Activated gamma-delta T cell treated with anti-CD3 and anti-CD28 coated beads, Interleukin-2, amount 50 U/mL, for 16 hours (primary cell): ENCODE results near the gene MOV10L1.

Experiments
- DNase-seq: peaks from one replicate; pipeline ENCODE4 v3.0.0-alpha.2; 2020; ENCODE audit warnings: low read depth

MOV10L1 gene

DNA sequence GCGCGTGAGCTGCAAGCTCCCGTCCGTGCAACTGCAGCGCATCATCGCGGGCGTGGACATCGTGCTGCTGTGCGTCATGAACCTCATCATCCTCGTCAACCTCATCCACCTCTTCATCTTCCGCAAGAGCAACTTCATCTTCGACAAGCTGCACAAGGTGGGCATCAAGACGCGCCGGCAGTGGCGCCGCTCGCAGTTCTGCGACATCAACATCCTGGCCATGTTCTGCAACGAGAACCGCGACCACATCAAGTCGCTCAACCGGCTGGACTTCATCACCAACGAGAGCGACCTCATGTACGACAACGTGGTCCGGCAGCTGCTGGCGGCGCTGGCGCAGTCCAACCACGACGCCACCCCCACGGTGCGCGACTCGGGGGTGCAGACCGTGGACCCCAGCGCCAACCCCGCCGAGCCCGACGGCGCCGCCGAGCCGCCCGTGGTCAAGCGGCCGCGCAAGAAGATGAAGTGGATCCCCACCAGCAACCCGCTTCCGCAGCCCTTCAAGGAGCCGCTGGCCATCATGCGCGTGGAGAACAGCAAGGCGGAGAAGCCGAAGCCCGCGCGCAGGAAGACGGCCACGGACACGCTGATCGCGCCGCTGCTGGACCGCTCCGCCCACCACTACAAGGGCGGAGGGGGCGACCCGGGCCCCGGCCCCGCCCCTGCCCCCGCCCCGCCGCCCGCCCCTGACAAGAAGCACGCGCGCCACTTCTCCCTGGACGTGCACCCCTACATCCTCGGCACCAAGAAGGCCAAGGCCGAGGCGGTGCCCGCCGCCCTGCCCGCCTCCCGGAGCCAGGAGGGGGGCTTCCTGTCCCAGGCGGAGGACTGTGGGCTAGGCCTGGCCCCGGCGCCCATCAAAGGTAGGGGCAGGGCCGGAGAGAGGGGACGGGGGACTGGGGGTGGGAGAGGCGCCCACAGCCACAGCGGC is 88.0 kb downstream of the MOV10L1 start:
- no peak for DNase-seq

DNA sequence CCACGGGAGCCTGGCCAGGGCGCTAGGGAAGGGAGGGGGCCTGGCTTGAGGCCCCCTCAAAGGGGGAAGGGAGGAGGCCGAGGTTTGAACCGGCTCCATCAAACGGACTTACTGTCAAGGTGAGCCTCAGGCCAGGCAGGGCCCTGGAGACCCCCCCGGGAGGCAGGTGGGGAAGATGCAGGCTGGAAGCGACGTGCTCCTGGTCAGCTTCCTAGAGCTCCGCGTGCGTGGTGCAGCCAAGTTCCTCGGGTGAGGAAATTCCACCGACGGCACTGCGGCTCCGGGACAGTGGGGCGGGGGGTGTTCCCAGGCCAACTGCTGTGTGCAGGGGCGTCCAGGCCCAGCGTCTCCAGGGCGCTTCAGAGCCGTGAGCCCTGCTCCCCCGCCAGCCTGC is 88.7 kb downstream of the MOV10L1 start:
- no peak for DNase-seq

DNA sequence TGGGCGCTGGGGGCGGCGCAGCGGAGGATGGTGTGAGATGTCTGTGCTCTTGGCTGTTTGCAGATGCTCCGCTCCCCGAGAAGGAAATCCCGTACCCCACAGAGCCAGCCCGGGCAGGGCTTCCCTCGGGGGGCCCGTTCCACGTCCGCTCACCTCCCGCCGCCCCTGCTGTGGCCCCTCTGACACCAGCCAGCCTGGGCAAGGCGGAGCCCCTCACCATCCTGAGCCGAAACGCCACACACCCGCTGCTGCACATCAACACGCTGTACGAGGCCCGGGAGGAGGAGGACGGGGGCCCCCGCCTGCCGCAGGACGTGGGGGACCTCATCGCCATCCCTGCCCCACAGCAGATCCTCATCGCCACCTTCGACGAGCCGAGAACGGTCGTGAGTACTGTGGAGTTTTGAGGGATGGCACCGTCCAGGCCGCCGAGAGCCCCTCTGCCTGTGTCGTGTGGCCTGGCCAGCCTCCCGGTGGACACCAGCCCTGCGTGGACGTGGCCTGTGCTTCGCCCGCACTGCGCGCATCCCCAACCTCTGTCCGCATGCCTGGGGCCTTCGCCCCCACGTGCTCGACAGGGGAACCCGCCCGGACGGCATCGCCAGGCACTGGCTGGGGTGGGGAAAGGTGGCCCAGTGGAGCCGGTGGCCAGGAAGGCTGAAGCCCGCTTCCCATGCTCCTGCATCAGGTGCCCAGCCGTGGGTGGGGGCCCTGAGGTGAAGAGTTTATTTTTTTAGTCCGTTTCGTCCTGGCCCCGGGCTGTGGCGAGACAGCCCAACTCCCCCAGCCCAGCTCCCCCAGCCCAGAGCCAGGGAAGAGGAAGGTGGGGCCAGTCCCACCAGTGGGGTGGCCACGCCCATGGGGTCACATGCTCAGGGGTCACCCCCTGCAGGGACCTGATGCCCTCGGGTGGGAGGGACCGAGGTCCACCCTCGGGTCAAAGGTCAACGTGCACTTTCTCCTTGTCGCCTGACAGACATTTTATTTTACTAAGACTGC is 89.4 kb downstream of the MOV10L1 start:
- no peak for DNase-seq

DNA sequence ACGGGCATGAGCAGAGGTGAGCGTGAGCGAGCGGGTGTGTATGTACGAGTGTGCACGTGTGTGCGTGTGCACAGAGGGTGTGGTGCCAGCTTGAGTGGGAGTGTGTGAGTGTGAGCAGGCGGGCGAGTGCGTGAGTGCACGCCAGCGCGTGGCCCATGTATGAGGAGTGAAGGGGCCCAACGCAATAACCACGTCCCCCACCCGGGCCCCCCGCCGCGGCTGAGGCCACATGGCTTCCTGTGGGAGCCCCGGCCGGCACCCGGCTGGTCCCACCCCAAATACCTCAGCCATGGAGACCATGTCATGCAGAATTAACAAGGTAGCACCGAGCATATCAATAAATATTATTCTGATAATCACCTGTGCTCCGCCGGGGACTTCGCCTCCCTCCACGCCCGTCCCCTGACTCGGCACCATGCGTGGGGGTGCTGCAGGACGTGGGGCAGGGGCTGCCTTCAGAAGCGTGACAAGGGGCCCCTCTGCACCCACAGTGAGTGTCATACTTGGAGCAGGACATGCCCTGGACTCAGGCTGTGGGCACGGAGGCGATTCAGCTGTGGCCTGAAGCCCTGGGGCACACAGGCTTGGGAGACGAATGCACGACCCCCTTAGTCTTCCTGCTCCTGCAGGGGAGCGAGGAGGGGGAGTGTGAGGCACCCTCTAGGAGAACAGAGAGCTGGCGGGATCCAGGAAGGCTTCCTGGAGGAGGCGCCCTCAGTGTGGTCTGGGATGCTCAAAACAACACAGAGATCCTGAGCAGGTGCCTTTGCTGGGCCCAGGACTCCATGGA is 90.3 kb downstream of the MOV10L1 start:
- DNase-seq, result no peak

DNA sequence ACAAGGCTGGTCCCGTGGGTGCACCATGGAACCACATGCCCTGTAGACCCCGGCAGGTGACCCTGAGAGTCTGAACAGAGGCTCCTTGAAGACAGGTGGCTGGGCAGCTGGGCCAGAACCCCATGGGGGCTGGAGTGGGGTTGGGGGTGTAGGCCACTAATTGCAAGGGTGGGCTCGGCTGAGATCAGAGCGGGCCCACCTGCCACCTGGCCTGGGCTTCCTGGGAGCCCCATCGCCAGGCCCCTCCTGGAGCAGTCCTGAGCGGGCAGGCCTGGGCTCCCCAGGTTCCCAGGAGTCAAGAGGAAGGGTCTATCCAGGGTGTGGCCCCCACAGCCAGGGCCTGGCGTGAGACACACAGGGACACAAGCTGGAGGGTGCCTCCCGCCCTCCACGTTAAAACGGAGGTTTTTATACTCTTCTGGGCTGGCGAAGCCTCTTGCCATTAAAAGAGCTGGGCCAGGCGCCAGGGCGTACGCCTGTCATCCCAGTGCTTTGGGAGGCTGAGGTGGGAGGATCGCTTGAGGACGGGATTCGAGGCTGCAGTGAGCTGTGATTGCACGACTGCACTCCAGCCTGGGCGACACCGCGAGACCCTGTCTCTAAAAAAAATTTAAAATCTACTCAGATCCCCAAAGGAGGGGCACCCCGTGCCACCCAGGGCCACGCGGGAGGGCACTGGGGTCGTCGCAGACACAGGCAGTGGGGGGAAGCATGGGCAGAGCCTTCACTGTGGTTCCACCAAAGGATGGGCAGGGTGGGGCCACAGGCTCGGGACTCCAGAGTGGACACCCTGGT is 91.1 kb downstream of the MOV10L1 start:
- DNase-seq, result no peak

DNA sequence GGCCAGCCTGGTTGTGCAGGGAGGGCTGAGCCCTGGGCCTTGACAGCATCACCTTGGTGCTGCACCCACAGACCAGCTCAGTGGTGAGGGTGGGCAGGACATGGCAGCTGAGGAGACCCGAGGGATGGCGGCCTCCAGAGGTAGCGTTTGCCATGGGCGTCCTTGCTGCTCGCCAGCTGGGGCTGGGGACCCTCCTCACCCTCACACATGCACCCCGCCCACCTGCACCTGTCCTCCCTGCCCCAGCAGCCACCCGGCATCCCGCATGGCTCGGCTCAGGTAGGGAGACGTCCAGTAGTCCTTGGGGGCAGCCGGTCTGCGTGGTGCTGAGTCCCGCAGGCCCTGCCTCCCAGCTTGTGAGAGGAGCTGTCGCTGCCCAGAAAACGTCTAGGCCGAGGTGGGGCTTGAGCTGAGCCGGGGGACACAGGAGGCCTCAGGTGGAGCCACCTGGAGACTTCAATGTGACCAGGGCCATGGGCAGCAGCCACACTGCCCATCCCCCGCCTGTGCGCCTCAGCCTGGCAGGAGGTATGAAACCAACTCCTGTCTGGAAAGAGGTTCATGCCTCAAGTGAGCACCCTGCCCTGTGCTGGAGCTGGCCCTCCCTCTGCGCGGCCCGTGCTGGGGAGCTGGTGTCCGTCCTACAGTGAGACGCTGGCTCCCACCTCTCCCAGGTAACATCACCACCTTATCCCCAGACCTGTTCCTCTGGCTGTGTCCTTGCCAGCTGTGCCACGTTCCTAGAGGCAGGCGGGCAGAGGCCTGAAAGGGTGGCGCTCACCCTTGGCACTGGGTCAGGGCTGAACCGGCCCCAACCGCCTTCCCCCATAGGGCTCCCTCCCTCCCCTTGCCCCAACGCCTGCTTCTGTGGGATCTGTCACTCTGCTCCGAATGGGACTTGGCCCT is 92.6 kb downstream of the MOV10L1 start:
- DNase-seq, result no peak

DNA sequence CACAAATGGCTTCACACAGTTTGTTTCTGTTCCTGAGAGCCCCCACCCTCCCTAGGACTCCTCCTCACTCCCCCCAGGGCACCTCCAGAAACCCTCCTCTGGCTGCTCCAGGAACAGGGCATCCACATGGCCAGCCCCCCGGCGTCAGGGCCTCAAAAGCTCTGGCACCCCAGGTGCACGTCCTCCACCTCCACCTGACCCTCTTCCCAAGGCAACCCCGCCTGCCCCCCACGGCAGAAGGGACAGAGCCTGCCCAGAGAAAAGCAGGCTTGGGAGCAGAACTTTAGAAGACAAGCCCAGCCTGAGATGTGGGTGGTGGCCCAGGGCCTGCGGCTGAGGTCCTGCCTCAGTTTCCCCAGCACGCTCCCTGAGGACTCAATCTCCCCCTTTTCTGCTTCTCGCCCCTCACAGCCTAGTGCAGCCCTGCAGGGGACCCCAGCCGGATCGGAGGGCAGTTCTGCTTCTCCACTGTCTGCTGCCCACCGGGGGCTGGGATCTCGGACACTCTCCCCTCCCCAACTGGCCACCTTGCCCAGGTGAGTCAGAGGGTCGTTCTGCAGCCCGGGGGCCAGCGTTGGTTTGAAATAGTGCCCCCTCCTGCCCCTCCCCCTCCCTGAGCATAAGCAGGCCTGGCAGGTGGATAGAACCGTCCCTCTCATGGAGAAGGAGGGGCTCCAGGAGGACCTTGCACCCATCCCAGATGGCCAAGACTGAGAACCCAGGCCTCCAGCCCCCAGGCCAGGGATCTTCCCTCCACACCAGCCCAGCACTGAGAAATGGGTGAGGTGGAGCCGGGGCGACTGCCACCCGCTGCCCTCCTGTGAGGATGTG is 93.5 kb downstream of the MOV10L1 start:
- DNase-seq, result no peak

DNA sequence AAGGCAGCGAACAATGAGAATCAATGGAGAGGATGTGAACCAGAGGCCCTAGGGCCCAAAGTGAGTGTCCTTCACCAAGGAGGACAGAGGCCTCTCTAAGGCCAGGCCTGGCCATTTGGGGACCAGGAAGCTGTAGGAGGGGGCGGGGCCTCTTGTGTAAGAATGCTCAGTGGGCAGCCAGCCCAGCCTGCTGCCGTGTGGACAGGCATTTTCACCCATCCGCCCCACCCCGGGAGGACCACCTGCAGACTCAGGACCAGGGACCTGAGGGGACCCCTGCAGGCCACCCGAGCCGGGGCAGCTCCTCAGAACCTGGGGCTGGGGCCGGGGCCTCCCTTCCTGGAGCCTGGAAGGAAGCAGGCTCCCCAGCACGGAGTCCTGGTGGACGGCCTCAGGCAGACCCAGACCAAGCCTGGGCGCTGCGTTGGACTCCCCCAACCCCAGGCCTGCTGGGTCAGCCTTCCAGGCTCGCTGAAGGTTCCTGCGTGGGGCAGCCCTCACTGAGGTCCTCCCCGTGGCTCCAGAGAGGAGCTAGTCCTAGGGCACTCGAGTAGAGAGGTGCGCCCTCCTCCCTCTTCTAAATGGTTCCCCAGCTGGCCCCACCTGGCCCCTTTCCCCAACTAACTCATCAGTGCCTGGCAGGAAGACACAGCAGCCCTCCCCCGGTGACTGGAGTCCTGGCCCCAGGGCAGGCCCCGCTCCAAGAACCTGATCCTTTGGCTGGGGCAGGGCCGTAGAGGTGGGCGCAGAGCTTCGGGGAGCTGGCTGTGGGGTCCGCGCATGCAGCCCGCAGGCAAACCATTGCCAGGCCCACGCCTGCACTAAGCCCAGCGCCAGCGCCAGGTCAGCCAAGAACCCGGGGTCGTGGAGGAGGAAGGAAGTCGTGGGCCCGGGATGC is 94.4 kb downstream of the MOV10L1 start:
- DNase-seq, result no peak

DNA sequence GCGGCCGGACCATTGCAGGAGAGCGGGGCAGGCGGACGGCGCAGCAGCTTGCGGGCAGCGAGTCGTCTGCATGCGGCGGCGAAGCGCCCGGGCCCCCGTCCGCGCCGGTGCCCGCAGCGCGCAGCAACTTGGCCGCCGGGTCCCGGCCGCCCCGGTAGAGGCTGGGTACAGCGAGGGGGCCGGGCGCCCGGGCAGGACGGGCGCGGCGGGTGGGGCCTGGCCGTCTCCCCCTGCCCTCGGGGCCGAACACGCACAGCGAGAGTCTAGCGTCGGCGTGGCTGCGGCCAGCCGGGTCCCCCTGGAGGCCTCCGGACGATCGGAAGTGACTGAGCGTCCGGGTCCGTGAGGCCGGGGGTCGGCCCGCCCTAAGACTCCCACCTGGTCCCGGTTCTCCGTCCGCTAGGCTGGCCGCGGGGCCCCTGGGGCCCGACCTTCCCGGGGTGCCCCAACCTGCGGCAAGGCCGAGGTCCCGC is 95.1 kb downstream of the MOV10L1 start:
- no peak for DNase-seq

DNA sequence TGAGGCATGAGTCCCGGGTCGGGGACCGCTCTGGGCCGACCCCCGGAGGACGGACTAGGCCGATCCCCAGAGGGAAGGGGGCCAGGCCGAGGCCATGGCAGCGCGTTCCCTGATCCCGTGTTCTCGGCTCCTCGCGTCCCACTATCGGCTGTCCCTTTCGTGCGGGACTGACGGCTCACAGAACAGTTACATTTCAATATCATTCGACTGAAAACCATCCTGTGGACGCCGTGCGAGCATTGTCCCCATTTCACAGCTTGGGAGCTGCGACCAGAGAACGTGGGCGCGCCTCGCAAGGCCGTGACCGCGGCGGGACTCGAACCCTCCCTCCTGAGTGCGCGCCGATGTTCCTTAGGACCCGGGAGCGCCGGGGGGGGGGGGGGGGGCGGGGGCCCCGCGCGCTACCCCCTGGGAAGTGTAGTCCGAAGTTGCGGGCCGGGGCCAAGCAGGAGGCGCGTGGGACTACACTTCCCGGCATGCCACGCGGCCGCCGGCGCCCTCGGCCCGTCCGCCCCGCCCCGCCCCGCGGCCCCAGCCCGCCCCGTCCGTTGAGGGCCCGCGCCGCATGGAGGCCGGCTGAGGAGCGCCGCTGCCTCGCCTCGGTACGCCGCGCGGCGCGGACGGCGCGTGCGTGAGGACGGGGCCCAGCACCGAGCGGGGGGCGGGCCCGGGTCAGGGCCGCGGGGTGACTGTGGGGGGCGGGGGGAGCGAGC is 95.7 kb downstream of the MOV10L1 start, which contains the start of gene TRABD:
Gene TRABD, plus strand, starts transcription at position 539 of the 713 bp plus-strand sequence. CDS start 7,148 bp downstream, outside the sequence.
- peak; percentile 78 for DNase-seq

DNA sequence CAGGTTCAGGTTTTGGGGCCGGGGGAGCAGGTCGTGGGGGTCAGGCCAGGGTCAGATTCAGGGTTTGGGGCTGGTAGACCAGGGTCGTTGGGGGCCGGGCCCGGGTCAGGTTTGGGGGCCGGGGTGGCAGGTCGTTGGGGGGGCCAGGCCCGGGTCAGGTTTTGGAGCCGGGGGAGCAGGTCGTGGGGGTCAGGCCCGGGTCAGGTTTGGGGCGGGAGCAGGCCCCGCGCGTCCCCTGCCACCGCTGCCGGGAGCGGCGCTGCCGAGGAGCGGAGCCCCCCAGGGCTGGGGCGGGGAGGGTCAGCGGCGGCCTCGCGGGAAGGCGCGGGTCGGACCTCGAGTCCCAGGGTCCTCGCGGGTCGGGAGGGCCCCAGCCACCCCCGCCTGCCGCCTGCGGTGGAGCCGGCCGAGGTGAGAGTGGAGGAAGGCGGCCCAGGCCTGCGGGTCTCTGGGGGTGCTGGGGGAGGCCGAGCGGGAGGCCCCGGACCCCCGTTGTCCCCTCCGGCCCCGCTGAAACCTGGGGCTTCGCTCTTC is 96.4 kb downstream of the MOV10L1 start:
- DNase-seq, result no peak

DNA sequence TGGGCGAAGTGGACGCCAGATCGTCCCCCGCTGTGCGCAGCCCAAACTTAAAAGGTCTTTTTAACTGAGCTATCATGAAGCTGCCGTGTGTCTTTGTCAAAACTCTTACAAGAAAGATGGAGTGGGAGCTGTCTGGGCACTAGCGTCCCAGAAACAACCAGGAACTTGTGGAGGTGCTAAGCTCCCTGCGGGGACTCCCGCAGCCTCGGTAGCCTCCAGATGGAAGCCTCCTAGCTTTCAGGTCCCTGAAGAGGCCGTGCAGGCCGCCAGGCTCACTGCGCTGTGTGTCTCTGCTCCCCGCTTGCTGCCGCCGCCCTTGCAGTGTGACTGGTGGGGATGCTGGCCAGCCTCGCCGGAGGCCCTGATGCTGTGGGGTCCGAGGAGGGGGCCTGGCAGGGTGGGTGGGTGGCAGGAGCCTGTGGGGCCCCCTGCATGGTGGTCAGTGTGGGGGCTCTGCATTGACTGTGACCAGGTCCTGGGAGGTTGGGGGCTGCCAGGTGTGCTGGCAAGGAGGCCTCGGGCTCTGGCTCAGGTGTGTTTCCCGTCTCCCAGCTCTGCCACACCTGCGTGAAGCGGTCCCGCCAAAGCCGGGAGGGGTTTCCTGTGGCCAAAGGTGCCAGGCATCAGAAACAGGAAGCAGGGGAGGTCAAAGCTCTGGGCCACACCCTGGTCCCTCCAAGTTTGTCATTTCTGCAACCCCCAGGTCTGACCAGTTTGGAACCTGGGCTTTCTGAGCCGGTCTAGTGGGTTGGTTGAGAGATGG is 97.1 kb downstream of the MOV10L1 start:
- DNase-seq, result no peak

DNA sequence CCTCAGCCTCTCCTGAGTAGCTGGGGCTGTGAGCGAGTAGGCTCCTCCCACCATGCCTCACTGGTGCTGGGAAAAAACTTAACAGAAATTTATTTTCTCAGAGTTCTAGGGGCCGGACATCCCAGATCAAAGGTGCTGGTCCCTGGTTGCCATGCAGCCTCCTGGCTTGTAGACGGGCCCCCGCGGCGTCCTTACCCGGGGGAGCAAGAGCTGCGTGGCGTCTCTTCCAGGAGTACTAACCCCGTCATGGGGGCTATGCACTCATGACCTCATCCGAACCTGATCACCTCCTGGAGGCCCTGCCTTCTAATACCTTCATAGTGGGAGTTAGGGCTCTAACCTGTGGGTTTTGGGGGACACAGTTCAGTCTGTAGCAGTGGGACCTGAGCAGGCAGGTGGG is 98.5 kb downstream of the MOV10L1 start:
- no peak for DNase-seq

DNA sequence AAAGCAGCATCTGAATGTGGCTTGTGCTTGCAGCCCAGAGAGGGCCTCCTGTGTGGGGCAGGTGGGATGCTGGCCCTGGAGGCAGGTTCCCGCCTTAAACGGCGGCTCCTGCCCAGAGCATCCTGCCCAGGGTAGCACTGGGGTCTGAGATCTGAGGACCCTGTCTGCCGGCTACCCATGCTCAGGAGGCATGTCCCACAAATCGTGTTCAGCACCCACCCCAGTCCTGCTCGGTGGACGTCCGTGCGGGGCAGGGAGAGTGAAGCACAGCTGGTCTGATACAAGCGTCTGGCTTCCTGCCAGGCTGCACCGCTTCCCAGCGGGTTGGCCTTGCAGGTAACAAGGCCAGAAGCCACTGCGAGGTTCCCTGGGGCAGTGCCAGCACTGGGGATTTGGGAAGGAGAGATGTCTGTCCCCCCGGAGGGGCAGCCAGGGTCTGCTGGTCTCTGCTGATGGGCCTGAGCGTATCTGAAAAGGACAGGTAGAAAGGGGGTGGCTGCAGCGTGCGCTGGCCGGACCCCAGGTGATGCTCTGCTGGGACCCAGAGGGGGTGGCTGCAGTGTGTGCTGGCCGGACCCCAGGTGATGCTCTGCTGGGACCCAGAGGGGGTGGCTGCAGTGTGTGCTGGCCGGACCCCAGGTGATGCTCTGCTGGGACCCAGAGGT is 99.5 kb downstream of the MOV10L1 start:
- DNase-seq, result no peak

DNA sequence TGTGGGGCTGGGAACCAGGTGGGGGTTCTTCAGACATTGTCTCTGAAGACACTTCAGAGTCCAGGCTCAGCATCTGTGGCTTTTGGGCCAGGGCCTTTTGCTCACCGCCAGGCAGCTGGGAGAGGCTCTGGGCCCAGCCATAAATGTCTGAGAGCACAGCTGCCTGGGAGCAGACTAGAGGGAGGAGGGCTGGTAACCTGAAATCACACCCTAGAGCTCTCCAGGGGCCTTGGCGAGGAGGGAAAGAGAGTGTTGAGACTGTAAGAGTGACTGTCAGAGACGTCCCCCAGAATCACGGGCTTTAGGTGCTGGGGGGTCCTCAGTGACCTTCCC is 100.0 kb downstream of the MOV10L1 start:
- DNase-seq, result no peak
